ENCODE results near the gene LONP1. TPM values are rescaled to one million over a fixed set of nuclear protein-coding genes. Genes with fewer than 3 reads are reported as not detected.
"Not testable (repeated sequence)": the region's sequence is repeated elsewhere in the genome, so short reads cannot be mapped to it uniquely, and the experiment has no call there.

Gene LONP1
- total RNA-seq: 80.4 and 82.7 TPM in 2 replicates

- intact Hi-C loops (cut with micrococcal nuclease): loop anchor here (1.0 kb wide), 6 partner anchors 30 to 184 kb away; partner anchors contain the start of genes MICOS13, RPL36, SAFB2 and VMAC
These were observed at the start of gene LONP1, which contains the start of gene CATSPERD for GRCh38 chr19:5719961-5720790. Gene LONP1 (minus strand): TSS chr19:5720146. CDS start chr19:5720132, 14 bp downstream. Gene CATSPERD (plus strand): TSS chr19:5720637. CDS start chr19:5720738, 101 bp downstream.

GRCh38 chr19:5767949-5768348, 48.0 kb upstream of the LONP1 start:
- intact Hi-C loops (cut with micrococcal nuclease): no loop called here

- intact Hi-C loops (cut with micrococcal nuclease): no loop called here
These were observed 45.3 kb upstream of the LONP1 start for GRCh38 chr19:5765220-5765619.

DNA sequence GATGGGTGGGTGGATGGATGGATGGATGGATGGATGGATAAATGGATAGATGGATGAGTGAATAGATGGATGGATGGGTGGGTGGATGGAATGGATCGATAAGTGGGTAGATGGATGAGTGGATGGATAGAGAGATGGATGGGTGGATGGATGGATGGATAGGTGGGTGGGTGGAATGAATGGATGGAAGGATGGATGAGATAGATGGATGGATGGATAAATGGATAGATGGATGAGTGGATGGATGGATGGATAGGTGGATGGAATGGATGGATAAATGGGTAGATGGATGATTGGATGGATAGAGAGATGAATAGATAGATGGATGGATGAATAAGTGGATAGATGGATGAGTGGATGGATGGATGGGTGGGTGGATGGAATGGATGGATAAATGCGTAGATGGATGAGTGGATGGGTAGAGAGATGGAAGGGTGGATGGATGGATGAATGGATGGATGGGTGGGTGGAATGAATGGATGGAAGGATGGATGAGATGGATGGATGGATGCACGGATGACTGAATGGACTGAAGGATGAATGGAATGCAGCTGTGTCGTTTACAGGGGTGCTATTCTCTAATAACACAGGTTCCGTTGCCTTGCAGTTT, 42.8 kb upstream of the LONP1 start:
- intact Hi-C loops (cut with micrococcal nuclease): no loop called here

DNA sequence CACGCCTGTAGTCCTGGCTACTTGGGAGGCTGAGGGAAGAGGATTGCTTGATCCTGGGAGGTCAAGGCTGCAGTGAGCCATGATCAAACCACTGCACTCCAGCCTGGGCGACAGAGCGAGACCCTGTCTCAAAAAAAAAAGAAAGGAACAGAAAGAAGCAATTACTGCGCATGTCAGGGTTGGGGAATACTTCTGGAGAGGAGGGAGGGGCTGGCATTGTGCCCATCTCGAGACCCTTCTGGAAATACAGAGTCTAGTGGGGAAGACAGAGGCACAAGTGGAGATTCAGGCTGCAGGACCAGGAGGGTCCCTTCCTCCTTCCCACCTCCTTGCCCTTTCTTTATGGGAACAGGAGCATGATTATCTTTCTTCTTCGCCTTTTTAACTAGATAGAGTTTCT, 33.8 kb upstream of the LONP1 start:
- intact Hi-C loops (cut with micrococcal nuclease): no loop called here

- intact Hi-C loops (cut with micrococcal nuclease): no loop called here
These were observed 31.8 kb upstream of the LONP1 start for GRCh38 chr19:5751709-5752108.

GRCh38 chr19:5749505-5749904, 29.6 kb upstream of the LONP1 start:
- intact Hi-C loops (cut with micrococcal nuclease): no loop called here

GRCh38 chr19:5748920-5749319, 29.0 kb upstream of the LONP1 start:
- intact Hi-C loops (cut with micrococcal nuclease): not testable (repeated sequence)

DNA sequence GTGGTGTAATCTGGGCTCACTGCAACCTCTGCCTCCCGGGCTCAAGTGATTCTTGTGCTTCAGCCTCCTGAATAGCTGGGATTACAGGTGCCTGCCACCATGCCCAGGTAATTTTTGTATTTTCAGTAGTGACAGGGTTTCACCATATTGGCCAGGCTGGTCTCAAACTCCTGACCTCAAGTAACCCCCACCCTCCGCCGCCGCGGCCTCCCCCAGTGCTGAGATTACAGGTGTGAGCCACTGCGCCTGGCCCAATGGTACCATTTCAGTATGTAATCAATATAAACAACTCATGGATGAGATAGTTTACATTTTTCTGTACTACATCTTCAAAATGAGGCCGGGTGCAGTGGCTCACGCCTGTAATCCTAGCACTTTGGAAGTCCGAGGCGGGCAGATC, 25.1 kb upstream of the LONP1 start:
- intact Hi-C loops (cut with micrococcal nuclease): not testable (repeated sequence)

GRCh38 chr19:5743630-5744029, 23.7 kb upstream of the LONP1 start:
- intact Hi-C loops (cut with micrococcal nuclease): no loop called here

- intact Hi-C loops (cut with micrococcal nuclease): no loop called here
These were observed 22.1 kb upstream of the LONP1 start for GRCh38 chr19:5742051-5742450.

GRCh38 chr19:5738423-5738822, 18.5 kb upstream of the LONP1 start:
- intact Hi-C loops (cut with micrococcal nuclease): no loop called here

GRCh38 chr19:5733172-5733571, 13.2 kb upstream of the LONP1 start:
- intact Hi-C loops (cut with micrococcal nuclease): not testable (repeated sequence)

GRCh38 chr19:5727453-5728050, 7.6 kb upstream of the LONP1 start:
- intact Hi-C loops (cut with micrococcal nuclease): no loop called here

- intact Hi-C loops (cut with micrococcal nuclease): no loop called here
These were observed 529 bp downstream of the LONP1 start for GRCh38 chr19:5719274-5719960.

DNA sequence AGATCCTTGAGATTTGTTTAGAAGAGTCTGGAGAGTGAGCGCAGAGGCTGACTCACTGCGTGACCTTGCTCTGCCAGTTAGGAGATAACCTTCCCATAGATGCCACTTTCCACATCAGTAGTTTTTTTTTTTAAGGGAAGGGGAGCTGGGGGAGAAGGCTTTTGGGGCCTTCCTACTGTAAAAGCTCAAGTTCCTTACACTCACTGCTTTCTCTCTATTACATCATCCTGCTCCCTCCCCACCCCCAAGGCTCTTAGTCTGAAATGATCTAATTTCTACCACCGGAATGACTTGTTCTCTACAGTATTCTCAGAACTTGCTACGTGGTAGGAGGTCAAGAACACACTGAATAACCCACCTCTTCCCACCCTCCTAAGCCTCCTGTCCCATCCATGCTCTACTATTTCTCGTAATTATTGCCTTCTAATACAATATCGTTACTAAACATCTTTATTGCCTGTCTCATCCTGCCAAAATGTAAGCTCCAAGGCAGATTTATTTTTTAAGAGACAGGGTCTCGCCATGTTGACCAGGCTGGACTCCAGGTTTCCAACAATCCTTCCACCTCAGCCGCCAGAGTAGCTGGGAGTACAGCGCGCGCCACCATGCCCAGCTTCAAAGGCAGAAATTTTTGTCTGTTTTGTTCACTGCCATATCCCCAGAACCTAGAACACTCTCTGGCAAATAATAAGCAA, 1.2 kb downstream of the LONP1 start:
- intact Hi-C loops (cut with micrococcal nuclease): no loop called here

DNA sequence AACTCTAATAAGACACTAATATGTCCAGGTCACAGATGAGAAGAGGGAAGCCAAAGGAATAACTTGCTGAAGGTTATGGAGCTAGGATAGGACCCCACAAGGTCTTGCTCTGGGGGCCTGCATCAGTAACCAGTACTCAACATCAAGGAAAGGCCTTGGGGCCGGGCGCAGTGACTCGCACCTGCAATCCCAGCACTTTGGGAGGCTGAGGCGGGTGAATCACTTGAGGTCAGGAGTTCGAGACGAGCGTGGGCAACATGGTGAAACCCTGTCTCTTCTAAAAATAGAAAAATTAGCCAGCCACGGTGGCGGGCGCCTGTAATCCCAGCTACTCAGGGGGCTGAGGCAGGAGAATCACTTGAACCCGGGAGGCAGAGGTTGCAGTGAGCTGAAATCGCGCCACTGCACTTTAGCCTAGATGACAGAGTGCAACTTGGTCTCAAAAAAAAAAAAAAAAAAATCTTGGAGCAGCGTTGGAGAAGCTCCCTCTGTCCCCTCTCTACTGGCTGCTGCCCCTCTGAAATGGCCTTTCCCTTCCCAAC, 1.8 kb downstream of the LONP1 start:
- intact Hi-C loops (cut with micrococcal nuclease): no loop called here

GRCh38 chr19:5717215-5717935, 2.6 kb downstream of the LONP1 start:
- intact Hi-C loops (cut with micrococcal nuclease): no loop called here

DNA sequence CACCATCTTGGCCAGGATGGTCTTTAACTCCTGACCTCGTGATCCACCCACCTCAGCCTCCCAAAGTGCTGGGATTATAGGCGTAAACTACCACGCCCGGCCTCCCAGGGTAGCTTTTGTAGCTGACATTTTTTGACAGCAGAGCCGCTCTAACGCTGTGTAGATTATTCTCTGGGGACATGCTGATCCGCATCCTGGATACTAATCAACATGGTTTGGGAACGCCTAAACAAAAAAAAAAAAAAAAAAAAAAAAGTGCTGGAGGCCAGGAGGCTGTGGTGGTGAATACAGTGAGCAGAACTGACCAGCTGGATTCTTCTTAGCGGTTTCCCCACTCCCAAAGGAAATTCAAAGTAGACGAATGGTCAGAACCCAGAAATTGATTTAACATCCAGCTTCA, 5.1 kb downstream of the LONP1 start:
- intact Hi-C loops (cut with micrococcal nuclease): no loop called here

GRCh38 chr19:5713228-5713627, 6.7 kb downstream of the LONP1 start:
- intact Hi-C loops (cut with micrococcal nuclease): no loop called here

Measured in T-helper 2 cell treated with Interferon-gamma antibody and Interleukin-4, amounts not matched to agents 100 ng/mL and 5 ng/mL, for 36 hours (primary cell).